Measurements from ENCODE around the gene CT45A6.
"Not testable (repeated sequence)": the region's sequence is repeated elsewhere in the genome, so short reads cannot be mapped to it uniquely, and the experiment has no call there.

Gene CT45A6, protein sequence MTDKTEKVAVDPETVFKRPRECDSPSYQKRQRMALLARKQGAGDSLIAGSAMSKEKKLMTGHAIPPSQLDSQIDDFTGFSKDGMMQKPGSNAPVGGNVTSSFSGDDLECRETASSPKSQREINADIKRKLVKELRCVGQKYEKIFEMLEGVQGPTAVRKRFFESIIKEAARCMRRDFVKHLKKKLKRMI

GRCh38 chrX:135802687-135803086 lies at the start of gene CT45A6:
TSS of gene CT45A6 (minus strand) at chrX:135802787. CDS start at chrX:135798993, 3,794 bp downstream.
- DNase-seq (ENCODE audit: insufficient read length, low spot score); FAIRE-seq: not testable (repeated sequence)

GRCh38 chrX:135837180-135837579 lies 34.6 kb upstream of the CT45A6 start, which contains the start of gene CT45A7:
TSS of gene CT45A7 (minus strand) at chrX:135837280. CDS start at chrX:135833533, 3,747 bp downstream.
- DNase-seq (ENCODE audit: insufficient read length, low spot score); FAIRE-seq: not testable (repeated sequence)

- not testable (repeated sequence) for DNase-seq (ENCODE audit: insufficient read length, low spot score); FAIRE-seq
These were observed 17.3 kb upstream of the CT45A6 start, which contains the start of gene CT45A2 for GRCh38 chrX:135819912-135820311. TSS of gene CT45A2 (minus strand) at chrX:135820012. CDS start at chrX:135816265, 3,747 bp downstream.

DNA sequence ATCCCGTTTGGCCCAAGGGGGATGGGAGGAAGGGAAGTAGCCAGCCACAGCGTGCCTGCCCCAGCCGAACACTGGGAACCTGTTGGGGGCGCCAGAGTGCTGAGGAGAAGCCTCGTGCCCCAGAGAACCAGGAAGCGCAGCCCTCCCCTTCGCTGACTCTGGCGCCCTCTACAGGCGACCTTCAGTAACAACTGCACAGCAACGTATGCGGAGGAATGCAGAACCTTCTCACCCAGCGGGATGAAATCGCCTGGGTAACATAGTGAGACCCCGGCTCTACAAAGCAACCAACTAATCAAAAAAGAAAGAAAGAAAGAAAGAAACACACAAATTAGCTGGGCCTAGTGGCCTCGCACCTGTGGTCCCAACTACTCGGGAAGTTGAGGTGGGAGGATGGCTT lies 17.2 kb downstream of the CT45A6 start, which contains the start of gene CT45A5:
CT45A5 (minus strand) TSS at position 101 of the 400 bp plus-strand sequence. CDS start 3,774 bp downstream, outside the sequence.
- DNase-seq (ENCODE audit: insufficient read length, low spot score); FAIRE-seq: not testable (repeated sequence)

- FAIRE-seq; DNase-seq (ENCODE audit: insufficient read length, low spot score): not testable (repeated sequence)
These were observed 34.5 kb downstream of the CT45A6 start, which contains the start of gene CT45A3 for GRCh38 chrX:135768091-135768490. TSS of gene CT45A3 (minus strand) at chrX:135768191. CDS start at chrX:135764444, 3,747 bp downstream.

DNA sequence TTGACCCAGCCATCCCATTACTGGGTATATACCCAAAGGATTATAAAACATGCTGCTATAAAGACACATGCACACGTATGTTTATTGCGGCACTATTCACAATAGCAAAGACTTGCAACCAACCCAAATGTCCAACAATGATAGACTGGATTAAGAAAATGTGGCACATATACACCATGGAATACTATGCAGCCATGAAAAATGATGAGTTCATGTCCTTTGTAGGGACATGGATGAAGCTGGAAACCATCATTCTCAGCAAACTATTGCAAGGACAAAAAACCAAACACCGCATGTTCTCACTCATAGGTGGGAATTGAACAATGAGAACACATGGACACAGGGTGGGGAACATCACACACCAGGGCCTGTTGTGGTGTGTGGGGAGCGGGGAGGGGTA lies 57.8 kb downstream of the CT45A6 start:
- not testable (repeated sequence) for DNase-seq (ENCODE audit: insufficient read length, low spot score); FAIRE-seq
